HG02571 (cell line): ENCODE data around the gene PRAF2.

ENCODE experiments used
- ATAC-seq: cut with Tn5 transposase; IDR thresholded peaks from one replicate; pipeline ENCODE4 v1.9.1; 2021; ENCODE audit warnings: mild to moderate bottlenecking, moderate library complexity; ENCODE audit not compliant: unreplicated experiment

The PRAF2 gene

GRCh38 chrX:49043220-49043986 is 30.4 kb downstream of the PRAF2 start, which contains the start of gene TFE3:
Gene TFE3, minus strand, starts transcription at chrX:49043357. Its CDS starts 131 bp downstream, at chrX:49043226.
- ATAC-seq = peak; percentile 87

GRCh38 chrX:49042581-49043219 is 31.1 kb downstream of the PRAF2 start:
- peak; percentile 3 for ATAC-seq

GRCh38 chrX:49041744-49042580 is 31.8 kb downstream of the PRAF2 start:
- ATAC-seq = no peak

- no peak for ATAC-seq
These were observed 33.3 kb downstream of the PRAF2 start for GRCh38 chrX:49040376-49040955.

- no peak for ATAC-seq
These were observed 34.0 kb downstream of the PRAF2 start for GRCh38 chrX:49039598-49040375.

- ATAC-seq = no peak
These were observed 35.8 kb downstream of the PRAF2 start for GRCh38 chrX:49037883-49038475.

- no peak for ATAC-seq
These were observed 43.5 kb downstream of the PRAF2 start for GRCh38 chrX:49030283-49030682.

GRCh38 chrX:49029876-49030275 is 43.9 kb downstream of the PRAF2 start:
- no peak for ATAC-seq
